CD4-positive, alpha-beta T cell (primary cell): ENCODE data around the gene CMIP. TPM values are rescaled to one million over a fixed set of nuclear protein-coding genes. Genes with fewer than 3 reads are reported as not detected.

Source experiments
- ATAC-seq: fragments of 200-7000 bp; cut with Tn5 transposase; one replicate; pipeline ENCODE4 v1.10.0; 2022; ENCODE audit warnings: mild to moderate bottlenecking; ENCODE audit not compliant: poor library complexity
- CTCF ChIA-PET: fragments of 350-600 bp; sonication (Branson Sonifier 250); formaldehyde crosslinking; loops from one replicate; lab custom pipeline; 2021; ENCODE audit warnings: antibody characterized with exemption, inconsistent platforms; lab: Charles Lee
- POLR2A ChIA-PET: fragments of 350-600 bp; sonication (Branson Sonifier 250); formaldehyde crosslinking; loops from one replicate; lab custom pipeline; 2021; ENCODE audit warnings: antibody characterized with exemption, inconsistent platforms; lab: Charles Lee
- DNase-seq, 14 experiments: peaks; one replicate each; pipeline ENCODE4 v3.0.0-alpha.2; 2013 to 2020; ENCODE audit warnings: mixed read lengths in 2 of 14
- H3K27ac ChIP-seq, 2 donors: one replicate each; pipeline versions ENCODE4 v1.5.1 to v1.7.0; 2013; ENCODE audit warnings: low read length in 2 of 2, low read depth in 1 of 2, mild to moderate bottlenecking in 1 of 2
- H3K27me3 ChIP-seq, 2 experiments: 1 replicate in 1 of 2; 2 replicates in 1 of 2; pipeline versions ENCODE4 v1.6.1 to v1.7.0; 2013; ENCODE audit warnings: low read length in 2 of 2, control low read depth in 1 of 2, mild to moderate bottlenecking in 1 of 2, moderate library complexity in 1 of 2; ENCODE audit not compliant: insufficient read depth in 2 of 2, control insufficient read depth in 1 of 2
- H3K36me3 ChIP-seq: one replicate; pipeline ENCODE4 v1.6.1; 2013; ENCODE audit warnings: low read length, control low read depth; ENCODE audit not compliant: insufficient read depth
- H3K4me1 ChIP-seq: one replicate; pipeline ENCODE4 v1.6.1; 2013; ENCODE audit warnings: low read length, control low read depth; ENCODE audit not compliant: insufficient read depth
- H3K4me3 ChIP-seq: one replicate; pipeline ENCODE4 v1.5.1; 2013; ENCODE audit warnings: mild to moderate bottlenecking, low read length, moderate library complexity
- H3K9me3 ChIP-seq, 2 experiments: 1 replicate in 1 of 2; 2 replicates in 1 of 2; pipeline versions ENCODE4 v1.6.1 to v1.7.0; 2013; ENCODE audit warnings: low read length in 2 of 2, mild to moderate bottlenecking in 2 of 2, control low read depth in 1 of 2, moderate library complexity in 1 of 2; ENCODE audit not compliant: control insufficient read depth in 1 of 2, insufficient read depth in 1 of 2
- H3K27ac Mint-ChIP-seq: one replicate; pipeline ENCODE4 v1.8.0; 2020; ENCODE audit warnings: mixed read lengths
- H3K27me3 Mint-ChIP-seq: one replicate; pipeline ENCODE4 v1.8.0; 2021; ENCODE audit warnings: mixed read lengths
- H3K36me3 Mint-ChIP-seq: one replicate; pipeline ENCODE4 v1.8.0; 2021; ENCODE audit warnings: low read depth, mixed read lengths
- H3K4me1 Mint-ChIP-seq: one replicate; pipeline ENCODE4 v1.8.0; 2021; ENCODE audit warnings: low read depth, mixed read lengths
- H3K4me3 Mint-ChIP-seq: one replicate; pipeline ENCODE4 v1.8.0; 2020; ENCODE audit warnings: mild to moderate bottlenecking, mixed read lengths
- H3K9me3 Mint-ChIP-seq: one replicate; pipeline ENCODE4 v1.8.0; 2020; ENCODE audit warnings: mixed read lengths
- intact Hi-C, 2 experiments: fragments of 100-400 bp; cut with DNase I in 1 of 2; cut with micrococcal nuclease in 1 of 2; formaldehyde crosslinking; loops; one replicate each; pipeline versions ENCODE4 v1.15.1 to v1.9.0; 2023 to 2025; cut with DNase I, micrococcal nuclease
- total RNA-seq, 174 experiments: library from RNA in 2 of 174; stranded (reverse) in 2 of 174; gene quantifications; one replicate each; pipeline ENCODE4 v1.2.3 and lab custom pipeline; 2021 to 2026
- TF ChIP-seq, protein P1 (sequence below): fragments of 200-600 bp; IDR thresholded peaks from one replicate; pipeline ENCODE4 v1.8.0; 2022; ENCODE audit warnings: antibody characterized with exemption, mild to moderate bottlenecking

Gene CMIP
- total RNA-seq, 2 experiments from 2014 or later, result 33.5 to 35.3 TPM

DNA sequence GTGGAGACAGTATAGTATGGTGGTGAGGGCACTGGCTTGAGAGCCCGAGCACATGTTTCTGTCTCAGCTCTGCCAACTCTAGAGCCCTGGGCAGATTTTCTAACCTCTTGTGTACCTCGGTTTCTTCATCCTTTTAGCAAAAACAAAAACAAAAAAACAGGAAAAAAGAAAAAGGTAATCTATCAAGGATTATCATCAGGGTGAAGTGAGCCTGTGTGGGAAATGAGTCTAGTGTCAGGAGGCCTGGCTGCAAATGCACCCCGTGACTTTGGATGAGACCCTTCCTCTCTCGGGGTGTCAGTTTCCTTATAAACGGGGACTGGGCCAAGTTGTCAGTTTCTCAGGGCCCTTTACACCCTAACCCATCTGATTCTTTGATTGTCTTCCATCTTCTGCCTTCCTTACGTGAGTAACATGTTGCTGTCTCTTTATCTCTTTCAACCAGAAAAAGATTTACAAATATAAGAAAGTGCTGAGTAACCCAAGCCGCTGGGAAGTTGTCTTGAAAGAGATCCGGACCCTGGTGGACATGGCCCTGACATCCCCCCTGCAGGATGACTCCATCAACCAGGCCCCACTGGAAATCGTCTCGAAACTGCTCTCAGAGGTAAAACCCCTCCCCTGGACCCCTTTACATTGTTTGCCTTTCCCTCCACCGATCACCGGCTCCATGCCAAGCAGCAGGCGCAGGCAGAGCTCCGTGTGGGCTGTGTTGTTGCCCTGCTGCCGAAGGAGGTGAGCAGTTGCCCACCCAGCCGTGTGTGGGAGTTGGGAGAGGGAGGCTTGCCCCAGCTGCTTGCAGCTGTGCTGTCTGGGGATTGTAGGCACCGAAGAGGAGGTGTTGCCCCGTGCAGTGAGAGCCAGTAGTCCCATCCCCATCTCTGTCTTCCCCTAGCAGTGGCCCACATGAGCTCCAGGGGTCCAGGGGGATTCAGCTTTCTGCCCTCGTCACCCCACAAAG is 207.4 kb downstream of the CMIP start:
- H3K27ac ChIP-seq, result no peak overlapping the region
- Mint-ChIP-seq H3K27ac (no peak overlapping the region), H3K36me3 (peaks cover 41% of the 10 kb centered on the region), H3K9me3 (no peaks in the 10 kb centered on the region), H3K27me3 (no peaks in the 10 kb centered on the region), H3K4me3 (no peak overlapping the region), H3K4me1 (peaks cover 4% of the 10 kb centered on the region)
- TF ChIP-seq, protein P1, sequence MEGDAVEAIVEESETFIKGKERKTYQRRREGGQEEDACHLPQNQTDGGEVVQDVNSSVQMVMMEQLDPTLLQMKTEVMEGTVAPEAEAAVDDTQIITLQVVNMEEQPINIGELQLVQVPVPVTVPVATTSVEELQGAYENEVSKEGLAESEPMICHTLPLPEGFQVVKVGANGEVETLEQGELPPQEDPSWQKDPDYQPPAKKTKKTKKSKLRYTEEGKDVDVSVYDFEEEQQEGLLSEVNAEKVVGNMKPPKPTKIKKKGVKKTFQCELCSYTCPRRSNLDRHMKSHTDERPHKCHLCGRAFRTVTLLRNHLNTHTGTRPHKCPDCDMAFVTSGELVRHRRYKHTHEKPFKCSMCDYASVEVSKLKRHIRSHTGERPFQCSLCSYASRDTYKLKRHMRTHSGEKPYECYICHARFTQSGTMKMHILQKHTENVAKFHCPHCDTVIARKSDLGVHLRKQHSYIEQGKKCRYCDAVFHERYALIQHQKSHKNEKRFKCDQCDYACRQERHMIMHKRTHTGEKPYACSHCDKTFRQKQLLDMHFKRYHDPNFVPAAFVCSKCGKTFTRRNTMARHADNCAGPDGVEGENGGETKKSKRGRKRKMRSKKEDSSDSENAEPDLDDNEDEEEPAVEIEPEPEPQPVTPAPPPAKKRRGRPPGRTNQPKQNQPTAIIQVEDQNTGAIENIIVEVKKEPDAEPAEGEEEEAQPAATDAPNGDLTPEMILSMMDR, result no peak
- ATAC-seq (no peak), DNase-seq (no peak)
- H3K4me1 ChIP-seq, result no peaks in the 10 kb centered on the region
- ChIA-PET POLR2A (no interaction called here), CTCF (no interaction called here)
- intact Hi-C loops, result no loop called here
- H3K27me3 ChIP-seq, result no peaks in the 10 kb centered on the region
- peaks cover 23% of the 10 kb centered on the region for H3K36me3 ChIP-seq
- H3K9me3 ChIP-seq, result no peaks in the 10 kb centered on the region
- H3K4me3 ChIP-seq, result no peak overlapping the region

DNA sequence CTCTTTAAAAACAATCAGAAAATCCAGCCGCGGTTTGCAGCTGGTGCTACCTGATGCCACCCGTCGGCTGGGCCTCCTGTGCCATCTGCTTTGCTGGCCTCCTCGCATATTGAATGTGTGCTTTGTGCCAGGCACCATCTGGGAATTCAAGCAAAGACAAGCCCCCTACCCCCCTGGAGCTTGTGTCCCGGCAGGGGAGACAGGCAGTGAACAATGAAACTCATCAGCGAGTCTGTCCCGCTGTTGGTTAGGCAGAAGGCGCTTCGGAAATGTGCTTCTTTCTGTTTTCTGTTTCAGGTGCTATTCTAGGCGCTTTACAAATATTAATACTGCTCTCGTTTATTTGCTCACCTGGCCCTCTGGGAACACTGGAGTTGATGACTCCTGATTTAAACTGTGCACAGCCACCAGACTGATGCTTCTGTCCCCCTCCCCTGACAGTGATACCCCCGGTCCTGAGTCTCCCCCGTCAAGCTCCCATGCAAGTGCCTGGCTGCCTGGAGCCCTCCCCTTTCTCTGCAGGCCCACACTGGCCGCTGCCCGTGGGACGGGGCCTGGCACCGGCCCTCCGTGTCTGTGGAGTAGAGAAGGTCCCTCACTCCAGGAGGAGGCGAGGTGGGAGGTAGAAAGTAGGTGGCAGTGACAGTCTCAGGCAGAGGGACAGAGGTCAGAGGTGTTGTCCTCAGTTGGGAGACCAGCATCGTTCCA is 208.3 kb downstream of the CMIP start:
- Histone ChIP-seq H3K27me3 (no peaks in the 10 kb centered on the region), H3K4me3 (no peak overlapping the region), H3K36me3 (peaks cover 32% of the 10 kb centered on the region), H3K27ac (no peak overlapping the region), H3K4me1 (no peaks in the 10 kb centered on the region), H3K9me3 (no peaks in the 10 kb centered on the region)
- ChIA-PET CTCF (no interaction called here), POLR2A (no interaction called here)
- H3K27ac Mint-ChIP-seq, result no peak overlapping the region
- no peak overlapping the region for H3K4me3 Mint-ChIP-seq
- DNase-seq (no peak), ATAC-seq (no peak)
- intact Hi-C loops, result no loop called here
- peaks cover 4% of the 10 kb centered on the region for H3K4me1 Mint-ChIP-seq
- H3K9me3 Mint-ChIP-seq, result no peaks in the 10 kb centered on the region
- TF ChIP-seq, protein P1, result no peak
- H3K36me3 Mint-ChIP-seq, result peaks cover 49% of the 10 kb centered on the region
- no peaks in the 10 kb centered on the region for H3K27me3 Mint-ChIP-seq

DNA sequence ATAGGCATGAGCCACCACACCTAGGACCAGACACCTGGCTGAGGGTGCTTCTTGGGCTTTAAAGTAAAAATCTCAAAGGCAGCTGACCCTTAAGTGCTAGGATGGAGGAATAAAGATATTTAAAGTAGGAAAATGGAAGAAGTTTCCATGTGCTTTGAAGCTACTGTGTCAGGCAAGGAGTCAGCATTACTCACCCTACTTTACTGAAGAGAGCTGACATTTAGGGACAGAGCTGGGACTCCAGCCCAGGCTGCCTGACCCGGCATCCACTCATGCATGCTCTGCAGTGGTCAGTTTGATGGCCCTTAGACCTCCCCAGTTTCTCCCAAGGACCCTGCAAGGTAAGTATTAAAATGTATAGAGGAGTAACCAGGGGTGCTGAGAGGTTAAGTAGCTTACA is 209.7 kb downstream of the CMIP start:
- Mint-ChIP-seq H3K36me3 (peaks cover 62% of the 10 kb centered on the region), H3K4me1 (no peaks in the 10 kb centered on the region), H3K27me3 (no peaks in the 10 kb centered on the region), H3K9me3 (no peaks in the 10 kb centered on the region), H3K27ac (no peak overlapping the region), H3K4me3 (no peak overlapping the region)
- Histone ChIP-seq H3K9me3 (no peaks in the 10 kb centered on the region), H3K4me3 (no peak overlapping the region), H3K27ac (no peak overlapping the region), H3K4me1 (no peaks in the 10 kb centered on the region), H3K36me3 (peaks cover 45% of the 10 kb centered on the region), H3K27me3 (no peaks in the 10 kb centered on the region)
- TF ChIP-seq, protein P1, result no peak
- ATAC-seq (no peak), DNase-seq (no peak)
- ChIA-PET CTCF (no interaction called here), POLR2A (no interaction called here)
- intact Hi-C loops, result no loop called here
